Measurements from ENCODE around the gene GRIA2. TPM values are rescaled to one million over a fixed set of nuclear protein-coding genes. Genes with fewer than 3 reads are reported as not detected.

GRIA2 gene
- total and polyA plus RNA-seq, 7 donors: 0.25 to 0.71 (median 0.55) TPM; not detected in 2

DNA sequence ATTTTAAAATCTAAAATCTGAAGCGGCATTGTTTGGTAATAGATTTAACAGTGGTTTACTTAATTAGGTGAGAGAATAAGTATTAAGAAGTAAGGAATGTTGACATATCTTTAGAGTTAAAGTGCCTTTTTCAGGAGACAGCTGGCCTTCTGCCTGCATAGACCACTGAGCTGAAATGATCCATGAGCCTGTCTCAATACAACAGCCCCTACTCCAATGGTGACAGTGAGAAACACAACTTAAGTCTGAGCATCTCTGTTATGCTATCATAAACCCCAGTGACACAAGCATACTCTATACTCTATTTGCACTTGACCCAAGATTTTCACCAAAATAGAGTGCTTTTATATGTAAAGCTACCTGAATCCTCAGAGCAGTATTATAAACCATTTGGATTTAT is 137.9 kb downstream of the GRIA2 start:
- Histone ChIP-seq H3K9me3 (no peaks in the 10 kb centered on the region), H3K36me3 (no peaks in the 10 kb centered on the region), H3K27me3 (no peaks in the 10 kb centered on the region), H3K27ac (no peak overlapping the region), H3K4me3 (no peak overlapping the region), H3K4me1 (no peaks in the 10 kb centered on the region)
- TF ChIP-seq, protein P1, sequence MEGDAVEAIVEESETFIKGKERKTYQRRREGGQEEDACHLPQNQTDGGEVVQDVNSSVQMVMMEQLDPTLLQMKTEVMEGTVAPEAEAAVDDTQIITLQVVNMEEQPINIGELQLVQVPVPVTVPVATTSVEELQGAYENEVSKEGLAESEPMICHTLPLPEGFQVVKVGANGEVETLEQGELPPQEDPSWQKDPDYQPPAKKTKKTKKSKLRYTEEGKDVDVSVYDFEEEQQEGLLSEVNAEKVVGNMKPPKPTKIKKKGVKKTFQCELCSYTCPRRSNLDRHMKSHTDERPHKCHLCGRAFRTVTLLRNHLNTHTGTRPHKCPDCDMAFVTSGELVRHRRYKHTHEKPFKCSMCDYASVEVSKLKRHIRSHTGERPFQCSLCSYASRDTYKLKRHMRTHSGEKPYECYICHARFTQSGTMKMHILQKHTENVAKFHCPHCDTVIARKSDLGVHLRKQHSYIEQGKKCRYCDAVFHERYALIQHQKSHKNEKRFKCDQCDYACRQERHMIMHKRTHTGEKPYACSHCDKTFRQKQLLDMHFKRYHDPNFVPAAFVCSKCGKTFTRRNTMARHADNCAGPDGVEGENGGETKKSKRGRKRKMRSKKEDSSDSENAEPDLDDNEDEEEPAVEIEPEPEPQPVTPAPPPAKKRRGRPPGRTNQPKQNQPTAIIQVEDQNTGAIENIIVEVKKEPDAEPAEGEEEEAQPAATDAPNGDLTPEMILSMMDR (IDR thresholded peaks at IDR 0.05): no peak
- TF ChIP-seq POLR2A (IDR thresholded peaks at IDR 0.05): no peak
- intact Hi-C loops (cut with DNase I): no loop called here
- no peak for DNase-seq
- 89 to 90% methylated on average over 1 of the region's 1 CpG for WGBS, 2 donors

DNA sequence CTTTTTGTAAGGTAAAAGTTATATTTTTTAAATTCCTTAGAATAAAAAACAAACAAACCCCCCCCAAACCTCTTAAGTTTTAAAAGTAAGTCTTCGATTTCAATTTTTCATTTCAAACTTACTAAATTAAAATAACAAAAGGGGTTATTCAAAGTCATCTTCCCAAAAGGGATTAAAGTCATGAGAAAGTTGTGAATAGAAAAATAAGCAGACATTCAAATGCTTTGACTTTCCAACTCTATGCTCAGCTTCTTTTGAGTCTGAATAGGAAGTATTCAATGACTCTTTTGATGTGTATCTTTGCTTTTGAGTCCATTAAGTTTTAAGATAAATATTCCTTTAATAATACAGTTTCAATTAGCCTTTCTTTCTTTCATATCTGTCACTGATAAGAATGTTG is 138.3 kb downstream of the GRIA2 start:
- TF ChIP-seq, protein P1 (IDR thresholded peaks at IDR 0.05): no peak
- TF ChIP-seq POLR2AphosphoS5 (IDR thresholded peaks at IDR 0.05) (no peak), POLR2A (IDR thresholded peaks at IDR 0.05) (no peak), EP300 (IDR thresholded peaks at IDR 0.05) (no peak)
- Histone ChIP-seq H3K36me3 (no peaks in the 10 kb centered on the region), H3K4me3 (no peak overlapping the region), H3K27me3 (no peaks in the 10 kb centered on the region), H3K27ac (no peak overlapping the region), H3K4me1 (no peaks in the 10 kb centered on the region), H3K9me3 (no peaks in the 10 kb centered on the region)
- DNase-seq: no peak
- WGBS, 2 donors: 46 to 49% methylated on average over 1 of the region's 1 CpG
- intact Hi-C loops (cut with DNase I): no loop called here

DNA sequence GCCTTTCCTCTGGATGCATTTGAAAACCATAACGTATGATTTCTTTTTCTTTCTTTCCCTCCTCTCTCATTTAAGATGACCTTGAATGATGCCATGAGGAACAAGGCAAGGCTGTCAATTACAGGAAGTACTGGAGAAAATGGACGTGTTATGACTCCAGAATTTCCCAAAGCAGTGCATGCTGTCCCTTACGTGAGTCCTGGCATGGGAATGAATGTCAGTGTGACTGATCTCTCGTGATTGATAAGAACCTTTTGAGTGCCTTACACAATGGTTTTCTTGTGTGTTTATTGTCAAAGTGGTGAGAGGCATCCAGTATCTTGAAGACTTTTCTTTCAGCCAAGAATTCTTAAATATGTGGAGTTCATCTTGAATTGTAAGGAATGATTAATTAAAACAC is 142.8 kb downstream of the GRIA2 start:
- Histone ChIP-seq H3K4me1 (no peaks in the 10 kb centered on the region), H3K36me3 (no peaks in the 10 kb centered on the region), H3K27ac (no peak overlapping the region), H3K27me3 (no peaks in the 10 kb centered on the region), H3K4me3 (no peak overlapping the region), H3K9me3 (no peaks in the 10 kb centered on the region)
- no peak for DNase-seq
- intact Hi-C loops (cut with DNase I): no loop called here
- WGBS, 2 donors: 26 to 47% methylated on average over 4 of the region's 4 CpGs
- TF ChIP-seq EP300 (IDR thresholded peaks at IDR 0.05) (no peak), POLR2A (IDR thresholded peaks at IDR 0.05) (no peak), POLR2AphosphoS5 (IDR thresholded peaks at IDR 0.05) (no peak)
- TF ChIP-seq, protein P1 (IDR thresholded peaks at IDR 0.05): no peak

DNA sequence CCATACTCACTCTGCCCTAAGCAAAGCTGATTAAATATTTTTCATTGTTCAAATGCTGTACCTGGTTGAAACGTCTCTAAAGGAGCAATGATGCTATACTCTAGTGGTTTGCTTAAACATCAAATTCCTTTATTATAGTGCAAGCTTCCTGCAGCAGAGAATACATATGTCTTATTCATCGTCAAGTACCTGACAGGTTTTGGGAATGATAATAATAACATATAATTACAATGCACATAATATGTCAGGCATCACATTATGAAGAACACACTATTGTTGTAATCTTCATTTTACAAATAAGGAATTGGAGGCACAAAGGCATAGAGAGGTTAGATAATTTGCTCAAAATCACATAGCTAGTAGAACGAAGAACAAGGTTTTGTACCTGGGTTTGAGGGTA is 151.6 kb downstream of the GRIA2 start:
- Histone ChIP-seq H3K27ac (no peak overlapping the region), H3K27me3 (no peaks in the 10 kb centered on the region), H3K9me3 (no peaks in the 10 kb centered on the region), H3K4me3 (no peak overlapping the region), H3K4me1 (no peaks in the 10 kb centered on the region), H3K36me3 (no peaks in the 10 kb centered on the region)
- no peak for DNase-seq
- WGBS, 2 donors: 57 to 74% methylated on average over 3 of the region's 3 CpGs
- intact Hi-C loops (cut with DNase I): no loop called here
- TF ChIP-seq, protein P1 (IDR thresholded peaks at IDR 0.05): no peak
- TF ChIP-seq POLR2A (IDR thresholded peaks at IDR 0.05): no peak
- no peak for TF ChIP-seq POLR2AphosphoS5 (IDR thresholded peaks at IDR 0.05)
- TF ChIP-seq EP300 (IDR thresholded peaks at IDR 0.05): no peak

DNA sequence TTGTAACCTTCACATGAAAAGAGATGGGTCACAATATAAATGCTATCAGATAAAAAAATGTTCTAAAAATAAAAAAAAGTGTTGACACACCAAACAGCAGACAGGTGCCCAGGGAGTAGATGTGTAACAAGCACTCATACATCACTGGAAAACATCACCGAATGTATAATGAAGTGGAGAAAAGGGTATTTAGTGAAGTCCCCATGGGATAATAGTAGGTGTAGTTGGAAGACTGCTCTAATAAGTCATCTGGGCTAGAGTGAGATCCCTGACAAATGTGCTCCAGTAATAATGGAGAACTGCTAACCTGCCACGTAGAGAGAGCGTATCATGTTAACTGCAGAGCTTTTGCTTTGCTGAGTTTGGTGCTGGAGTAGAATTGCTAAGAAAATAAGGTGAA is 152.0 kb downstream of the GRIA2 start:
- H3K4me3 ChIP-seq: no peak overlapping the region
- H3K9me3 ChIP-seq: no peaks in the 10 kb centered on the region
- H3K4me1 ChIP-seq: no peaks in the 10 kb centered on the region
- TF ChIP-seq, protein P1 (IDR thresholded peaks at IDR 0.05): no peak
- no peak for TF ChIP-seq POLR2AphosphoS5 (IDR thresholded peaks at IDR 0.05)
- no peaks in the 10 kb centered on the region for H3K27me3 ChIP-seq
- no peaks in the 10 kb centered on the region for H3K36me3 ChIP-seq
- intact Hi-C loops (cut with DNase I): no loop called here
- no peak for DNase-seq
- no peak overlapping the region for H3K27ac ChIP-seq
- 86 to 88% methylated on average over 3 of the region's 3 CpGs for WGBS, 2 donors

Data from sigmoid colon (tissue), 7 donors.